Measurements from ENCODE around the gene PPP1R10. TPM values are rescaled to one million over a fixed set of nuclear protein-coding genes. Genes with fewer than 3 reads are reported as not detected.

Gene PPP1R10
- total RNA-seq, 1 experiment from 2014 or later: 44.5 TPM

DNA sequence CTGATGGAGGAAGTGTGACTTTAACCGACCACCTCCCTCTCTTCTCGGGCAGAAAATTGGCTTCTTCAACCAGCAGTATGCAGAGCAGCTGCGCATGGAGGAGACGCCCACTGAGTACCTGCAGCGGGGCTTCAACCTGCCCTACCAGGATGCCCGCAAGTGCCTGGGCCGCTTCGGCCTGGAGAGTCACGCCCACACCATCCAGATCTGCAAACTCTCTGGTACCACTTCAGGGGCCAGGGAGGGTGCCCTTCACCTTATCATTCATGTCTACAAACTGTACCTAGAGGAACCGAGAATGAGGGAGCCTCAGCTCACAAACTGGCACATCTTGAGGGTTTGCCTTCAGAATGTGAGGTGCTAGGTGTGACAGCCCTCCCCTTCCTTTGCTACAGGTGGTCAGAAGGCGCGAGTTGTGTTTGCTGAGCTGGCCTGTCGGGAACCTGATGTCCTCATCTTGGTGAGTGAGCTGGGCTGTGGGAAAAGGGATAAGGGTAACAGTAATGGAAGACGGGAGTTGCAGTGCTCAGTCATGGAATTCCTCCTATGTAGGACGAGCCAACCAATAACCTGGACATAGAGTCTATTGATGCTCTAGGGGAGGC is 27.2 kb downstream of the PPP1R10 start:
- H3K36me3 ChIP-seq (ENCODE audit: low read depth, low read length): peaks cover 59% of the 10 kb centered on the region

DNA sequence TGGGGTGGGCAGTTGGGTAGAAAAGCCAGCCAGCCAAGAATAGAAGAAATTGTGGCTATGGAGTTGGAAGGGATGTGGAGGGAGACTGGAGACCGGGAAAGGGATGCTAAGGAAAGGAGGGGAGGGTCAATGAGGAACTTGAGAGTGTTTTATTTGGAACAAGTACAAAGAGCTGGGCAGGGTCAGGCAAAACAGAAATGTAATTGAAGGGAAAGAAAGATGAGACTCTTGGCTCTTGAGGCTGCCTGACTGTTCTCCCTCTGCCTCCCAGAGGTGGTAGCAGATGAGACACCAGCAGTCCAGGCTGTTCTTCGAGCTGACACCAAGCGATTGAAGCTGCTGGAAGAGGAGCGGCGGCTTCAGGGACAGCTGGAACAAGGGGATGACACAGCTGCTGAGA is 33.1 kb downstream of the PPP1R10 start:
- POLR2A ChIA-PET (ENCODE audit: unreplicated experiment): no interaction called here
- DNase-seq (no peak), ATAC-seq (peak; percentile 20; the same call in 1 of the 2 replicates)
- Histone ChIP-seq H3K4me1 (ENCODE audit: insufficient read depth, low read length) (no peaks in the 10 kb centered on the region), H3K36me3 (ENCODE audit: low read depth, low read length) (peaks cover 61% of the 10 kb centered on the region), H3K4me3 (ENCODE audit: low read length) (no peak overlapping the region), H3K9me3 (ENCODE audit: low read length) (no peaks in the 10 kb centered on the region), H3K9ac (ENCODE audit: low read length) (no peak overlapping the region), H3K79me2 (ENCODE audit: low read length) (no peaks in the 10 kb centered on the region), H2AFZ (ENCODE audit: low read length) (no peak overlapping the region), H4K20me1 (ENCODE audit: low read length) (no peaks in the 10 kb centered on the region), H3K4me2 (ENCODE audit: low read length) (no peak overlapping the region), H3F3A (ENCODE audit: low read length, unreplicated experiment) (no peaks in the 10 kb centered on the region), H3K27me3 (ENCODE audit: low read length) (no peaks in the 10 kb centered on the region), H3K9me2 (replicated peaks; ENCODE audit: low read length) (no peaks in the 10 kb centered on the region), H3K27ac (ENCODE audit: low read length) (no peak overlapping the region)
- CTCF ChIA-PET: no interaction called here
- intact Hi-C loops (cut with micrococcal nuclease): no loop called here
- TF ChIP-seq EZH2 (IDR thresholded peaks at IDR 0.05; ENCODE audit: low read length, unreplicated experiment): no peak
- TF ChIP-seq, protein P1, sequence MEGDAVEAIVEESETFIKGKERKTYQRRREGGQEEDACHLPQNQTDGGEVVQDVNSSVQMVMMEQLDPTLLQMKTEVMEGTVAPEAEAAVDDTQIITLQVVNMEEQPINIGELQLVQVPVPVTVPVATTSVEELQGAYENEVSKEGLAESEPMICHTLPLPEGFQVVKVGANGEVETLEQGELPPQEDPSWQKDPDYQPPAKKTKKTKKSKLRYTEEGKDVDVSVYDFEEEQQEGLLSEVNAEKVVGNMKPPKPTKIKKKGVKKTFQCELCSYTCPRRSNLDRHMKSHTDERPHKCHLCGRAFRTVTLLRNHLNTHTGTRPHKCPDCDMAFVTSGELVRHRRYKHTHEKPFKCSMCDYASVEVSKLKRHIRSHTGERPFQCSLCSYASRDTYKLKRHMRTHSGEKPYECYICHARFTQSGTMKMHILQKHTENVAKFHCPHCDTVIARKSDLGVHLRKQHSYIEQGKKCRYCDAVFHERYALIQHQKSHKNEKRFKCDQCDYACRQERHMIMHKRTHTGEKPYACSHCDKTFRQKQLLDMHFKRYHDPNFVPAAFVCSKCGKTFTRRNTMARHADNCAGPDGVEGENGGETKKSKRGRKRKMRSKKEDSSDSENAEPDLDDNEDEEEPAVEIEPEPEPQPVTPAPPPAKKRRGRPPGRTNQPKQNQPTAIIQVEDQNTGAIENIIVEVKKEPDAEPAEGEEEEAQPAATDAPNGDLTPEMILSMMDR (conservative IDR thresholded peaks at IDR 0.05; ENCODE audit: low read depth, low read length): no peak
- TF ChIP-seq EZH2phosphoT487 (IDR thresholded peaks at IDR 0.05; ENCODE audit: borderline replicate concordance, low read length): no peak
- no TSS peak for BruUV-seq (replicated peaks)

More for the DNA sequence above, 27.2 kb downstream of the PPP1R10 start:
- Histone ChIP-seq H3K4me1 (ENCODE audit: insufficient read depth, low read length) (peaks cover 28% of the 10 kb centered on the region), H2AFZ (ENCODE audit: low read length) (no peak overlapping the region), H3K27me3 (ENCODE audit: low read length) (no peaks in the 10 kb centered on the region), H3F3A (ENCODE audit: low read length, unreplicated experiment) (peaks cover 6% of the 10 kb centered on the region), H4K20me1 (ENCODE audit: low read length) (peaks cover 7% of the 10 kb centered on the region; the same call in 1 of the 2 replicates), H3K9ac (ENCODE audit: low read length) (no peak overlapping the region), H3K9me2 (replicated peaks; ENCODE audit: low read length) (no peaks in the 10 kb centered on the region), H3K9me3 (ENCODE audit: low read length) (no peaks in the 10 kb centered on the region), H3K79me2 (ENCODE audit: low read length) (peaks cover 13% of the 10 kb centered on the region), H3K27ac (ENCODE audit: low read length) (no peak overlapping the region), H3K4me2 (ENCODE audit: low read length) (no peak overlapping the region), H3K4me3 (ENCODE audit: low read length) (no peak overlapping the region)
- BruUV-seq (replicated peaks): no TSS peak
- CTCF ChIA-PET: no interaction called here
- POLR2A ChIA-PET (ENCODE audit: unreplicated experiment): no interaction called here
- DNase-seq: no peak
- intact Hi-C loops (cut with micrococcal nuclease): no loop called here
- ATAC-seq: no peak
- no peak for TF ChIP-seq EZH2phosphoT487 (IDR thresholded peaks at IDR 0.05; ENCODE audit: borderline replicate concordance, low read length)
- no peak for TF ChIP-seq EZH2 (IDR thresholded peaks at IDR 0.05; ENCODE audit: low read length, unreplicated experiment)
- TF ChIP-seq, protein P1 (conservative IDR thresholded peaks at IDR 0.05; ENCODE audit: low read depth, low read length): no peak

DNA sequence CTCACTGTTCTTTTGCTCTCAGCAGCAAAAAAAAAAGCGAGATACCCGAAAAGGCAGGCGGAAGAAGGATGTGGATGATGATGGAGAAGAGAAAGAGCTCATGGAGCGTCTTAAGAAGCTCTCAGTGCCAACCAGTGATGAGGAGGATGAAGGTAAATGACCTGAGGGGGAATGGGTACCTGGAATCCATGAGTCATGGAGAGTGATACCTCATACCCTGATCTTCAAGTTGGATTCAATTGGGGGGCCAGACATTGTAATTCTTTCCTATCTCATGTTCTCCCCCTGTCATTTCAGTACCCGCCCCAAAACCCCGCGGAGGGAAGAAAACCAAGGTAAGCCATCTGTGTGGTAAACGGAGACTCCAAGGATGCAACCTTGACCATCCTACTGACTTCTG is 39.0 kb downstream of the PPP1R10 start:
- Histone ChIP-seq H3K27ac (ENCODE audit: low read length) (no peak overlapping the region), H3K9ac (ENCODE audit: low read length) (no peak overlapping the region), H3K9me2 (replicated peaks; ENCODE audit: low read length) (no peaks in the 10 kb centered on the region), H3K4me2 (ENCODE audit: low read length) (no peak overlapping the region), H3K4me1 (ENCODE audit: insufficient read depth, low read length) (peaks cover 11% of the 10 kb centered on the region), H3K79me2 (ENCODE audit: low read length) (peaks cover 42% of the 10 kb centered on the region), H3K36me3 (ENCODE audit: low read depth, low read length) (peaks cover 48% of the 10 kb centered on the region), H2AFZ (ENCODE audit: low read length) (no peak overlapping the region), H4K20me1 (ENCODE audit: low read length) (peaks cover 30% of the 10 kb centered on the region), H3F3A (ENCODE audit: low read length, unreplicated experiment) (no peaks in the 10 kb centered on the region), H3K27me3 (ENCODE audit: low read length) (no peaks in the 10 kb centered on the region), H3K9me3 (ENCODE audit: low read length) (no peaks in the 10 kb centered on the region), H3K4me3 (ENCODE audit: low read length) (no peak overlapping the region)
- no peak for ATAC-seq
- CTCF ChIA-PET: no interaction called here
- POLR2A ChIA-PET (ENCODE audit: unreplicated experiment): no interaction called here
- no TSS peak for BruUV-seq (replicated peaks)
- intact Hi-C loops (cut with micrococcal nuclease): no loop called here
- no peak for TF ChIP-seq EZH2phosphoT487 (IDR thresholded peaks at IDR 0.05; ENCODE audit: borderline replicate concordance, low read length)
- TF ChIP-seq EZH2 (IDR thresholded peaks at IDR 0.05; ENCODE audit: low read length, unreplicated experiment): no peak
- TF ChIP-seq, protein P1 (conservative IDR thresholded peaks at IDR 0.05; ENCODE audit: low read depth, low read length): no peak
- DNase-seq: no peak
